Non-pigmented ciliary epithelial cell (primary cell): ENCODE data around the gene SLC1A4.
"Not testable (repeated sequence)": the region's sequence is repeated elsewhere in the genome, so short reads cannot be mapped to it uniquely, and the experiment has no call there.

Experiments
- DNase-seq: peaks from one replicate; pipeline ENCODE4 v3.0.0-alpha.2; 2010; ENCODE audit warnings: low read depth

The SLC1A4 gene

DNA sequence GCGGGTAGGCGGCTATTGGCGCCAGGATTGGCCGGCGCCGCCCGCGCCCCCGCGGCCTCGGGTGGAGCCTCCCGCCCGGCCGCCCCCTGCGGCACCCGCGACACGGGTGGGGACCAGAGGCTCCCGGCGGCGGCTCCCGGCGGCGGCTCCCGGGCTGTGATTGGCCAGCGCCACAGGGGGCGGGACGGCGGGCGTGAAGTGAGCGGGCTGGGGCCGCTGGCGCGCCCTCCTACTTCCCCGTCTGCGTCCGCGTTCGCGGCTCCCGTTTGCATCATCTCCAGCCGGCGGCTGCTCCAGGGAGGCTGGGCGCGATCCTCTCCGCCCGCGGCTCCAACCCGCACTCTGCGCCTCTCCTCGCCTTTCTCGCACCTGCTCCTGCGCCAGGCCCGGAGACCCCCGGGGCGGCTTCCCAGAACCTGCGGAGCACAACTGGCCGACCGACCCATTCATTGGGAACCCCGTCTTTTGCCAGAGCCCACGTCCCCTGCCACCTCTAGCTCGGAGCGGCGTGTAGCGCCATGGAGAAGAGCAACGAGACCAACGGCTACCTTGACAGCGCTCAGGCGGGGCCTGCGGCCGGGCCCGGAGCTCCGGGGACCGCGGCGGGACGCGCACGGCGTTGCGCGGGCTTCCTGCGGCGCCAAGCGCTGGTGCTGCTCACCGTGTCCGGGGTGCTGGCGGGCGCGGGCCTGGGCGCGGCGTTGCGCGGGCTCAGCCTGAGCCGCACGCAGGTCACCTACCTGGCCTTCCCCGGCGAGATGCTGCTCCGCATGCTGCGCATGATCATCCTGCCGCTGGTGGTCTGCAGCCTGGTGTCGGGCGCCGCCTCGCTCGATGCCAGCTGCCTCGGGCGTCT lies at the start of gene SLC1A4:
TSS of gene SLC1A4 (plus strand) at position 274 of the 856 bp plus-strand sequence. CDS start at position 519, 245 bp downstream.
- DNase-seq: no peak

DNA sequence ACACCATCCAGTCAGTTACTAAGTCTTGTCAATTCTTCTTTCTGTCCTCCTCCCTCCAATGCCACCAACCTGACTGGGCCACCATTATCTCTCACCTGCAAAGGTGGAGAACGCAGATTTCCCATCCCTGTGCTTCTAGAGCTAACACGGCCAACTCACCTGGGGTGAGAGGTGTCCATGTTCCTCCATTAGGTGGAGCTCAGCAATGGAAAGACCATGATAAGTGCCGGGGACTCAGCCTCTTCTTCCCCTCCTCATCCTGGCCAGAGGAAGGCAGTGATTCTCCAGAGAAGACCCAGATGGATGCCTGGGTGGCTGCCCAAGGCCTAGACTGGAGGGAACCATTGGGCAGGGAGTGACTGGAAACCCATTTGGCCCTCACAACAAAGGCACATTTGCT lies 48.1 kb upstream of the SLC1A4 start:
- no peak for DNase-seq

DNA sequence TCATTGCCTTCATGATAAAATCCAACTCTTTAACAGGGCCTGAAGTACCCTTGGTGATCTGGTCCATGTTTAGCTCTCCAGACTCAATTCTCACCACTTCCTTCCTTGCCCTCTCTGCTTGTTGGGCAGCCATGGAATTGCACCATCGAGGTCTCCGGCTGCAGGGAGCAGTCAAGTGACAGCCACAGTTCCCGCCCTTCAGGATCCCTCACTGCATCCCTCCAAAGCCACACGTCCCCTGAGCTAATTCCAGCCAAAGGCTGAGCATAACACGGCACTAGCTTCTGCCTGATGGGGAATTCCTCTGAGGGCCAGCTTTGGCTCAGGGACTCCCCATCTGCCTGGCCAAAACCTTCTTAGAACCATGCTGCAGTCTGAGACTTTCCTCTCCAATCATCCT lies 47.4 kb upstream of the SLC1A4 start:
- no peak for DNase-seq

DNA sequence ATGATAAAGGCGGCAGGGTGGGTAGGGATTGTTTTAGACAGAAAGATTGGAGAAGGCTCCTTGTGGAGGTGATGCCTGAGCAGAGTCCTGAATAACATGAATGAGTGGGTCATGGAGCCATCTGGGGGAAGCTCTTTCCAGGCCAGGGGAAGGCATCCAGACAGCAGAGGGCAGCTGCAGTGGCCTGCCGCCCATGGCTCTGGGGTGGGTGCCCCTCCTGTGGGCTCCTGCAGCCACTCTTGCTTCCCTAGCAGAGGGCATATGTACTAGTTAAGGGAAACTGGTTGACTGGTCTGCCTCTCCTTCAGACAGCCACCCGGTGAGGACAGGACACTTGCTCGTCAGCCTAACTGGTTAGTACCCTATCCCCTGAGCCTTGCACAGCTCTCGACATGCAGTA lies 46.5 kb upstream of the SLC1A4 start:
- DNase-seq: no peak

DNA sequence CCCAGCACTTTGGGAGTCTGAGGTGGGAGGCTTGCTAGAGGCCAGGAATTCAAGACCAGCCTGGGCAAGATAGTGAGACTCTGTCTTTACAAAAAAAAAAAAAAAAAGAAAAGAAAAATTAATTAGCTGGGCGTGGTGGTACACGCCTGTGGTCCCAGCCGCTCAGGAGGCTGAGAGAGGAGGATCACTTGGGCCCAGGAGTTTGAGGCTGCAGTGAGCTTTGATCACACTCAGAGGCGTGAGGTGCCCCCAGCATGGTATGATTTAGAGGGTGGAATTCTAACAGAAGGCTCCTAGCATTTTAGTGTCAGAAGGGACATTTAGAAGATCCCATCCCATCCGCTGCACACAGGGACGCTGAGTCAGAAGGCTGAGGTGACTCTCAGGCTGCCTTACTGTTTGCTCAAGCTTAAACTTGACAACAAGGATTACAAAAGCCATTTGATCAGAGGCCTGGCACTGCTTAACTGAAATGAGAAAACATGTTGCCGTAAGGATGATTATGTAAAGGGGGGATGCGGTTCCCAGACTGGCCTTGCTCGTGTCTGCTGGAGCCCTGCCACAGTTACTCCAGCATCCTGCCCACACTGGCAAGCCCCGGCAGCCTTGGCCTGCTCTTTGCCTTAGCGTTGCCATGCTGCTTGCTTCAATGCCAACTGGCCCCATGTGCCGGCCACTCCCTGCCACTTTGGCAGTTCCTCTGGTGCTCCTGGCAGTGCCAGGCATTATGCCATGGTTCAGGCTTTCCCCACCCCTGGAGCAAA lies 45.6 kb upstream of the SLC1A4 start:
- no peak for DNase-seq

DNA sequence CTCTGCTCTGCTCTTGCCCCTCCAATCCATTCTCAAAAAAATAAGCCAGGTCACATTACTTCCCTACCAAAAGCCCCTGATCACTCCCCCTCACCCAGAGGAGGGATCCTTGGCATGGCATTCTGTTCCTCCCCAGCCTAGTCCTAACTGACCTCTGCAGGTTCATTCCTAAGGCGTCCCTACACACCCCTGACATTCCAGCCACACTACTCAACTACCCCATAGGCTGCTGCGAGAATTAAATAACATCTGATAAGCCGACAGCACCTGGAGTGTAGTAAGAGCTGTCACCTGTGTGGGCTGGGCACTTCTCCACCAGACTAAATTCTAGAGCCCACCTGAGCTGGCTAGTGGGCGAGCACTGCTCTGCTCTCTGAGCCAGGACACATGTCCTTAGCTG lies 44.7 kb upstream of the SLC1A4 start:
- no peak for DNase-seq

DNA sequence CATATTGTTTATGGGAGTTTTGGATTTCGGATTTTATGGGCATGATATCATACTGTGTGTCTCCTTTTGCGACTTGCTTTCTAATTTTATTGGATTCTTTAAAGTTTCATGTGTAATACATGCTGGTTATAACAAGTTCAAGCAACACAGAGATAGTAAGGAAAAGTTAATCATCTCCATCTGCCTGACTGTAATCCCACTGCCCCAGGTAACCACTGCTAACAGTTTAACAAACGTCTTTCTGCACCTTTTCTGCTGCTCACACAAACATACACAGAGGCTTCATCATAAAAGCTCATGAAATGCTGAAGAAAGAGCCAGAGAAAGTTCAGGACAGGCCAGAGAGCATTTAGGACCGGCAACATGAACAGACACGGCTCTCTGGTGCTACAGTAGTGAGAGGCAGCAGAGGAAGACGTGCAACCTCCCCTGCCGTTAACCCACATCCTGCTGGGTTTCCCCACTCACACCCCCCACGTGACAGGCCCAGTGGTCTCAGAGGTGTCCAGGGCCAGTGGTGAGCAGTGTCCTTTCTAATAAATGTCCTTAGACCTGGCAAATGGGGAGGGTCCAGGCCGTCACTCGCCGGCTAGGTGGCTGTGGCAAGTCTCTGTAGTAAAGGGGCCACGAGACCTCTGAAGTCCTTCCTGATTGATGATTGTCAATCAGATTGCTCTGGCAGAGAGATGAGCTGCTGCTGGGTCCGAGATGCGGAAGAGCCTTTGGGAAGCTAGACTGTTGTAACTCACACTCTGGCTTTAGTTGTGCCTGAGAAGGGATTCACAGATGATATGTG lies 43.0 kb upstream of the SLC1A4 start:
- no peak for DNase-seq

DNA sequence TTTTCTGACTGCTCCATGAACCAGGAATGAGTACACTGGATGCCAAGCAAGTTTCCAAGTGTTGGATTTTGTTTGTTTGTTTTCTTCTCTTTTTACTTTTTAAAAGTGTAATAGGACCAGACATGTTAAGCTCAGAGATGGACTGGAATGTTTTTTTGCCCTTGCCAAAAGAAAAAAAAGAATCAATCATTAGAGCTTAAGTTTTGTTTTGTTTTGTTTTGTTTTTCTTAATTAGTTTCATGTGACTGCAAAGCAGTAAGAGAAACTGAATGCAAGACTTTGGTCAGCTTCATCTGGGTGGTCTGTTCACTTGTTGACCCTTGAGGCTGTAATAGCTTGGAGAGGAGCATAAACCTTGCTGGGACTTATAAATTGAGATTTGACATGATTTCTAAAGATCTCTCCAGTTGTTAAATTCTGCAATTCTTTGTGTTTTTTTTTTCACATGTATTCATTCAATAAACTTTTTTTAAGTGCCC lies 42.4 kb upstream of the SLC1A4 start:
- DNase-seq: no peak

DNA sequence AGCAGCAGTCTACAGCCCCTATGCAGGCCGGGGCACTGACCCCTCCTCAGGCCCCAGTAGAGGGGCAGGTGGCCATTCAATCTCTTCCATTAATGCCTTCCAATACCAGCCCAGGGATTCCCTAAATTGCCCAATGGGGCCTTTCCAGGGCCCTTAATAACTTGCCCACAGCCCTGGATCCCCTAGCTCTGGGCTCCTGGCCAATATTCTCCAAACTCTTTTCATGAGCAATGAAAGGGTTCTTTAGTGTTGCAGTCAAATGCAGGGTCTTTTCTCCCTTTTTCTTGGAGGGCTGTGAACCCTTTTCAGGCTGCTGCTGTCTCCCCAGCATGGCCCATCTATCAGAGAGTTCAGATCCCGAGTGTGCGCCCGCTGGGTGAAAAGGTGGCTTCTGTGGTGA lies 41.3 kb upstream of the SLC1A4 start:
- DNase-seq: no peak

DNA sequence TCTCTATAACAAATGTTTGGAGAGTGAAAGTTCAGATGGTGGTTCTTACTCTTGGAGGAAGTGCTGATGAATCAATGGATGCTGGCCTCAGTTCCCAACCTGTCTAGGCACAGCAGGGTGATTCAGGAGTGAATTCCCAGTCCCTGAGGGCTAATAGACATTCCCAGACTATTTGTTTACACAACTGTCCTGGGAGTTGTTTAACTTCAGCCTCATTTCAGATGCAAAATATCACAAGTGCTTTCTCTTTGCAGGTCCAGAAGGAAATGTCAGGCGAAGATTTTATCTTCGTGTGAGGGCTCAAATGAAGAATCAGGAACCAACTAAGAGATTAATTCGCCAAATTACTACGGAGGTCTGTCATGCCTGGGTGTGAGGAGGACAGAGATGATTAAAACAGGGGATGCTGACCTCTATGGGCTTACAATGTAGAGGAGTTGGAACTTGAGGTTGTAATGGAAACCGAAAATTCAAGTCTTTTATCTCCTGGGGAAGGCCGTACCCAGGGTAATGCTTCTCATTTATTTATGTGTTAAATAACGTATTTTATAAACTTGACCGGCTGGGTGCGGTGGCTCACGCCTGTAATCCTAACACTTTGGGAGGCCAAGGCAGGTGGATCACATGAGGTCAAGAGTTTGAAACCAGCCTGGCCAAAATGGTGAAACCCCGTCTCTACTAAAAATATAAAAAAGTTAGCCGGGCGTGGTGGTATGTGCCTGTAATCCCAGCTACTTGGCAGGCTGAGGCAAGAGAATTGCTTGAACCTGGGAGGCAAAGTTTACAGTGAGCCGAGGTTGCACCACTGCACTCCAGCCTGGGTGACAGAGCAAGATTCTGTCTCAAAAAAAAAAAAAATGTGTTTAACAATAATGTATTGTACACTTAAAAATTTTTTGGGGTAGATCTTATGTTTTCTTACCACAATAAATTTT lies 38.7 kb upstream of the SLC1A4 start:
- DNase-seq: no peak

DNA sequence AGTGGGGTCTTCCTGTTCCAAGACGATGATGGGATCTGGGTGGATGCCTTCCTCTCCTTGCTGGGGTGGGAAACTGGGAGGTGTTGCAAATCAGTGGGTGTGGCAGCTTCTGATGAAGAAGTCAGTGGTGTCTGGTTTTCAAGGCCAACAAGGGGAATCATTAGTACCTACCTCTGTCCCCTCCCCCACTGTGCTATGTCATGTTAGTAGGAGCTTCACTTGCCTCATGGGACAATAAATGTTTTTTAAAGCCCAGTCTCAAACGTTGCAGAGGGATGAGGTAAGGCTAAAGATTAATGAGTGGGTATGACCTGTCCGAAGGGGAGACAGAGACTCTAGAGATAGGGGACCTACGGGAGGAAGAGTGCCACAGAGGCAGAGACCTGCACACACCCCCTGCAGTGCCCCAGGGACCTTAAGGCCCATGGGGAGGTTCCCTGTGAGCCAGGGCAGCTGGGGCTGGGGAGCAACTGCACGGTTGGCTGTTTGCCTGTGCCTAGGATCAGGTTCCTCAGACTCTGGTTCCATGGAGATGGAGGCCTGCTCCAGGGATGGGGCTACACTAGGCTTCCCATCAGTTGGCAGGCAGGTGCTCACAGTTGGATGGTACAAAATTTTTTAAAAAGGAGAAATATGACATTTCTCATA lies 37.8 kb upstream of the SLC1A4 start:
- DNase-seq: no peak

DNA sequence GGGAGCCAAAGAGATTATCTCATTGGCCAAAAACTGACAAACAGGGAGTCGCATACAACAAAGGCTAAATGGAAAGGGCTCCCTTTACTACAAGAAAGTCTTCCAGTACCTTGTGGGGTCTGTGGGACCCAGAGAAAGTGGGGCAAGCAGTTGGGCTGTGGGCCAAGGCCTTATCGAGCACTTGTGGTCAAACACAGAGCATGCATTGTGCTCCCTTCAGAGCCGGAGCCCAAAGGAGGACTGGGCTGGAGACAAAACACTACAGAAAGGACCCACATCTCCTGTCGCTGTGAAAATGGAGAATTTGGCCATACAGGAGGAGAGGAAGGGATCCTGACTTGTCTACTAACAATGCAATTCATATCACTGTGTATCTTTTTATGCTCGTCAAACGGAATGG lies 37.1 kb upstream of the SLC1A4 start:
- DNase-seq: no peak

DNA sequence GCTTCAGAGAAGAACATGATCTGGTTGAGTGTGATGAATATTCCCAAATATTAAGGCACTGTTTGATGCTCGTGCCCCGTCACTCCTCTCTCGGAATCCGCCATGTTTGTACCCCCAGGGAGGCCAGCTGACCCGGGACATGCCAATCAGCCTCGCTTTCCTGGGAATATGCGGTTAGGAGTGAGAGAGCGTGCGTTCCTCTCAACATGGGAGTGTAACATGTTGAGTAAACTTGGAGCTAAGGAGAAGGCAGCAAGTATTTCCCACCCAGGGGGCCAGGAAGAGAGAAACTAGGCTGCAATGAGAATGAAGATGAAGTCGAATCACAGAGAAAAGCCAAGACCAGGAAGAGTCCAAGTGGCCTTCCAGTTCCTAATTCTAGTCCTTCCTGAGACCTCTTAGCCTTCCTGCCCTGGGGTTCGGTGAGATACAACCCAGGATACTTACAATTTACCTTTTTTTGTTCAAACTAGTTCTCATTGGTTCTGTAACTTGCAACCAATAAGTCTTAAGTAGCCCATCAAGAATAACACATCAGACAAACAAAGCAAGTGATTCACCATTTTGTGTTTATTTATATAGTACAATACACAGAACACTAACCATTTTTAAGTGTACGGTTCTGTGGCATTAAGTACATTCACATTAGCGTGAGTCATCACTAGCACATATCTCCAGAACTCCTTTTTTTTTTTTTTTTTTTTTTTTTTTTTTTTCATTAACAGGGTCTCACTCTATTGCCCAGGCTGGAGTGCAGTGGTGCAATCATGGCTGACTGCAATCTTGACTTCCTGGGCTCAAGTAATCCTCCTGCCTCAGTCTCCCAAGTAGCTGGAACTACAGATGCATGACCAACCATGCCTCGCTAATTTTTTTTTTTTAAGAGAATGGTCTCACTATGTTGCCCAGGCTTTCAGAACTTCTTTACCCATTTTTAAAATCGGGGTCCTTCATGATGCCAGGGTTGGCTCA lies 36.4 kb upstream of the SLC1A4 start:
- DNase-seq: peak; percentile 69

DNA sequence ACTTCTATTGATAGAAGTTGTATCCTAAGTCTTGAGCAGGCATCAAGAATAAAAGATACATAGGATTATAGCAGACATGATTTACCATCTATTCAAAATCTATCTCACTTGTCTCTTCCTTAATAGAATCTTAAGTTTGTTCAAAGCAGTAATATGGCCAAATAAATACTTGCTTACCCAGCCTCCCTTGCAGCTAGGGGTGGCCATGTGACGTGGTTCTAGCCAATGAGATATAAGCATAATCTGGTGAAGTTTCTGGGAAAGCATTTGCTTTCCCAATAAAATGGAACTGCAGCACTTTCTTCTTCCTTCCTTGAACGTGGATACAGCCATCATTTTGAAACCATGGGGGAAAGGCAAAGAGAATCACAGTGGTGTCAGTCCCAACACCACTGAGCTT lies 33.7 kb upstream of the SLC1A4 start:
- DNase-seq: no peak

DNA sequence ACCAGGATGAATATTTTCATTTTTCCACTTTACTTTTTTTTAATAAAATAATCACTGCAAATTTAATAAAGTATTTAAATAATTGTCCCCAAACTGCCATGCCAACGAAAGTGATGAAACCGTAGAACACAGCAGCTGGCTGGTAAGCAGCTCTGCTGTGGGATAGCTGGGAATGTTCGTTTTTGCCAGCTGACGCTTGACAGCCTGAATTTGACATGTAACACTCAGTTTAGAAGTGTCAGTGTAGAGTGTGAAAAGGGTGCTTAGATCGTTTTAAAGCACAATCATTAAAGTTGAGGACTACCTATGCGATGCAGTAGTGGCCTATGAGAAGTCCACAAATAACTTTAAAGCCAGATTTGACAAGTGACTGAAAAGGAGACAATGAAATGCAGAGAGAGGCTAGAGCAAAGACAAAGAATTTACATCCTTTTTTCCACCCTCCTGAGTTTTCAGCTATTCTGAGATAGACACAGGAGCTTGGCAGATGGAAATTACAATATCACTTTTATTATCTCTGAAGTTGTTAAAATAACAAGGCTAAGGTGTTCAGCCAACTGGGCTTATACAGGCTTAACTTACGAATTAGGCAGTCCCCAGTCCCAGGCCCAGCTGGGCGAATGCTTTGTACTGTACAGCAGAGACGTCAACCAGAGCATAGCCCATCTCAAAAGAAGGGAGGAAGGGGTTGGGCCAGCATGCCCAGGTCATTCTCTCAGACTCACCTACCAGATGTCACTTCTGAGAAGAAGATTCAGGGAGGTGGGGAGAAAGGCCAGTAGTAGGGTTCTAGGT lies 31.9 kb upstream of the SLC1A4 start:
- DNase-seq: no peak

DNA sequence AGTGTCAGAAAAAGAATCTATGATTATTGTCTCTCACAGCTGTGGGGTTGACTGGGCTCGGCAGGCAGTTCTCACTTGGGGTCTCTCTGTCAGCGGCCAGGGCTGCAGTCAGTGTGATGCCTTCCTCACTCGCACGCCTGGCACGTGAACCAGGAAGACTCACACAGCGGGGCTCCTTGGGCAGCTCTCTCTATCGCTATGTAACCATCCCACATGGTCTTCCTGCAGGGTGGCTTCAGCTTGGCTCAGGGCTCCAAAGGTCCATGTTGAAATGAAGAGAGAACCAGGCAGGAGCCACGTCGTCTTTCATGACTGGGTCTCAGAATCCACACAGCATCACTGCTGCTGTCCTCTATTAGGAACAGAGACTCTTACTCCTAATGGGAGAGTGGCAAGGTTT lies 30.6 kb upstream of the SLC1A4 start:
- no peak for DNase-seq

DNA sequence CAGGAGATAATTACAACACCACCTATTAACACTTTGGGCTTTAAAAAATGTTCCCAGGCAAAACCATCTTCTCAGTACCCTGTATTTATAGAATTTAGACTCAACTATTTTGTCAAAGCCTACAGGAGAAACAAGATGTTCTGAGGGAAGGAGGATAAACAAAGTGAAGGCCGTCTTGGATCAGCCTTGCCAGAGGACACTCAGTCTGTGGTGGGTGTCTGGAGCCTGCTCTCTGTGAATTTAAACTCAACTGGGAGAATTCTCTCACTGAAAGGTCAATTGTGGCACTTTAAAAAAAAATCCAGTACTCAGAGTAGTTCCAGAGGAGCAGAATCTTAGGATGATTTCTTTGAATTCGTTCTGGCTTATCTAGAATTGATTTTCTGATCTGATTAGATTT lies 28.4 kb upstream of the SLC1A4 start:
- no peak for DNase-seq

DNA sequence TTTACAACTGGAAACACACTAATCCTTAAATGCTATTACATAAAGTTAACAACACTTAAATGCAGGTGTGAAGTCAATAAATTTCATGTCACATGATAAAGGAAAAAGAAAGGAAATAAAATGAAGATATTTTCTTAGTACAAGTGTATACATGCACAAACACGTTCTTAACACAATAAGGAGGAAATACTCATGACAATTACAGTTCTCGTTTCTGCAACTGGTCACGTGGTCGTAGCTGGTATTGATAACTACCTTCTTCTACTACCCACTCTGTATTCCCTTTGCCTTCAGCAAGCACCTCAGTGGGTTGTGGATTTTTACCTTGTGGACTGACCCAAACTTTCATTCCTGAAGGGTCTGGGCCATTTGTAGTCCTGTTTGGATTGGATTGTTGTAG lies 26.1 kb upstream of the SLC1A4 start:
- DNase-seq: not testable (repeated sequence)

DNA sequence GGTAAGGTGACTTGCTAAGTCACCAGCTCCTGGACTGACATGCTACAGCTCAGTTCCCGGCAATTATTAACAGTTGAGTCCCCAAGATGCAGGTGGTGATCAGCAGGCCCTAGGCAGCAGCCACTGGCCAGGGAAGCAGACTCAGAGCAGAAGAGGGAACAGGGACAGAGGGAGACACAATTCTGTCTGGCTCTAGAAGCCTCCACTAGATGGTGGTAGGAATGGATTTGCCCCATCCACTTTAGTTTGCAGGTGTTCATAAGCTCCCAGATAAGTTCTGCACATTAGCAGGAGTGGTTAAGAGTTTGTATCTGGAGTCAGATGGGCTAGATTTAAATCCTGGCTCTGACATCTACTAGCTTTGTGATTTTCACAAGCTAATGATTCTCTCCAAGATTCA lies 25.5 kb upstream of the SLC1A4 start:
- DNase-seq: no peak
